Transverse colon (tissue), 4 donors: Measurements from ENCODE around the gene CT47C1. TPM values are rescaled to one million over a fixed set of nuclear protein-coding genes. Genes with fewer than 3 reads are reported as not detected.

Source experiments
- DNase-seq: peaks from one replicate; pipeline ENCODE4 v3.0.0-alpha.2; 2019
- H3K27ac ChIP-seq, 4 donors: fragments of 200-600 bp; sonication (generic); 2 replicates each; pipeline ENCODE4 v1.5.1; 2016 to 2018; ENCODE audit warnings: inconsistent platforms in 4 of 4
- H3K27me3 ChIP-seq: fragments of 200-600 bp; sonication (generic); 2 replicates; pipeline ENCODE4 v1.5.1; 2017; ENCODE audit warnings: inconsistent platforms
- H3K36me3 ChIP-seq, 4 donors: fragments of 200-600 bp; sonication (generic); 2 replicates each; pipeline ENCODE4 v1.5.1; 2017 to 2019; ENCODE audit warnings: inconsistent platforms in 4 of 4
- H3K4me1 ChIP-seq, 4 donors: fragments of 200-600 bp; sonication (generic); 2 replicates each; pipeline ENCODE4 v1.5.1; 2017 to 2020; ENCODE audit warnings: inconsistent platforms in 4 of 4
- H3K4me3 ChIP-seq, 4 donors: fragments of 200-600 bp; sonication (generic); 1 replicate in 1 of 4; 2 replicates in 3 of 4; pipeline versions ENCODE4 v1.5.1 to v1.6.1; 2017 to 2019; ENCODE audit warnings: inconsistent platforms in 4 of 4
- H3K9me3 ChIP-seq, 2 donors: fragments of 200-600 bp; sonication (generic); 2 replicates each; pipeline ENCODE4 v1.5.1; 2017 to 2019; ENCODE audit warnings: inconsistent platforms in 2 of 2
- EP300 ChIP-seq: sonication (generic); formaldehyde crosslinking; IDR thresholded peaks from one replicate; pipeline ENCODE4 v1.6.1; 2017; ENCODE audit warnings: antibody characterized with exemption, low read depth
- POLR2A ChIP-seq: fragments of 450-650 bp; IDR thresholded peaks from one replicate; pipeline ENCODE4 v1.6.1; 2016; ENCODE audit warnings: antibody characterized with exemption, mild to moderate bottlenecking, moderate library complexity
- POLR2AphosphoS5 ChIP-seq, 3 donors: sonication (generic); formaldehyde crosslinking; IDR thresholded peaks; one replicate each; pipeline ENCODE4 v1.6.1; 2016; ENCODE audit warnings: antibody characterized with exemption in 3 of 3
- WGBS, 2 donors: methylation state at CpG; one replicate each; pipeline ENCODE4 v1.1.5; 2018; ENCODE audit warnings: low coverage in 1 of 2; 5-methylcytosine and 5-hydroxymethylcytosine counted together
- in situ Hi-C, 4 donors: fragments of 200-750 bp; cut with MboI; loops; one replicate each; pipeline versions ENCODE4 v1.15.0 to v1.15.1; 2017; ENCODE audit warnings: low sequenced_read_pairs in 3 of 4, low pct_ligation_motif_present in 1 of 4, low pct_unique_long_range_greater_than_20kb in 1 of 4
- intact Hi-C: fragments of 100-400 bp; cut with DNase I; formaldehyde crosslinking; loops from one replicate; pipeline ENCODE4 v1.15.1; 2023; ENCODE audit warnings: low total_unique reads
- total RNA-seq, 4 donors: library from RNA; depleted of rRNA; stranded (reverse); fragments of >200 nt; gene quantifications; one replicate each; pipeline ENCODE4 v1.1.0, GENCODE V29; 2016
- TF ChIP-seq, protein P1 (sequence below), 5 experiments: fragments of 200-600 bp in 3 of 5; fragments of 450-650 bp in 2 of 5; sonication (generic) in 3 of 5; IDR thresholded peaks; 1 replicate in 2 of 5; 2 replicates in 3 of 5; pipeline ENCODE4 v1.5.1; 2016 to 2017; ENCODE audit warnings: antibody characterized with exemption in 5 of 5, inconsistent platforms in 3 of 5, mild to moderate bottlenecking in 2 of 5, moderate library complexity in 1 of 5

CT47C1 gene
- total RNA-seq, 4 donors from 2014 or later: not detected

DNA sequence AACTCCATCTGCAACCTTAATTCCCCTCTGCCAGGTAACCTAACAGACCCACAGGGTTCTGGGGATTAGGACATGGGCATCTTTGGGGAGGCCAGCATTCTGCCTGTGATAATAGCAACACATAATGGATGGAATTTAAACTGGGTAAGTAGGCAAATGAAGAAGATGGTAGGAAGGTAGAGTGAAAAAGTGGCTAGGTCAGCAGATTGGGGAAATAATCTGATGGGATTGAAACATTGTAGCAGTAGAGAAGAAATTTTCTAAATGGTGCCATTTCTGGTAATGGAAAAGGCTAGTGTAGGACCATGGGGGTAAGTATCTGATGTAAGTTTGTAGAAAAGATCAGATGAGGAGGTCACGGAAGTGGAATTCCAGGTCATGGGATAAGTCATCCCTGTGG, 3.0 kb upstream of the CT47C1 start:
- in situ Hi-C loops (loop anchor here in 3 of 4 donors (5.0 to 25.0 kb wide), 3 partner anchors 55 to 232 kb away; no protein-coding TSS in a partner anchor), intact Hi-C loops (loop anchor here (5.0 kb wide), 1 partner anchor 222 kb away; no protein-coding TSS in a partner anchor)
- 100% methylated on average over 1 of the region's 1 CpG for WGBS, 2 donors

DNA sequence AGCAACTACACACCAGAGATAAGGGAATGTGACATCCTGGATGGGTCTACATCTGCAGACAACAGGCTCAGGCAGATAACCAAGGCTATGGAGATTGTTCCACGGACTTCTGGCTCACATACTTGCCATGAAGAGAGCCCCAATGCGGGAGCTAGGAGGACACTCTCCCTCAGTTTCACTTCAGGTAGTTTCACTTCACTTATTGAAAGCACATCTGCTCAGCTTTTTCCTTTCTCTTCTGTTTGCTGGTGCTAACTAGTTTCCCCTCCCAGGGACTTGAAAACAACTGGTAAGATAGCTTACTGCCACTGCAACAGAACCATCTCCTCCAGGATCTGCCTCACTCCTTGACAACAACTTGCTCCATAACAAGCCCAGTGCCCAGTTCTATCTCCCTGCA, 1.4 kb upstream of the CT47C1 start:
- H3K4me3 ChIP-seq: no peak overlapping the region
- no peaks in the 10 kb centered on the region for H3K4me1 ChIP-seq
- H3K27ac ChIP-seq: no peak overlapping the region
- TF ChIP-seq EP300 (no peak), POLR2AphosphoS5 (IDR thresholded peaks at IDR 0.05) (no peak), POLR2A (no peak)
- TF ChIP-seq, protein P1, sequence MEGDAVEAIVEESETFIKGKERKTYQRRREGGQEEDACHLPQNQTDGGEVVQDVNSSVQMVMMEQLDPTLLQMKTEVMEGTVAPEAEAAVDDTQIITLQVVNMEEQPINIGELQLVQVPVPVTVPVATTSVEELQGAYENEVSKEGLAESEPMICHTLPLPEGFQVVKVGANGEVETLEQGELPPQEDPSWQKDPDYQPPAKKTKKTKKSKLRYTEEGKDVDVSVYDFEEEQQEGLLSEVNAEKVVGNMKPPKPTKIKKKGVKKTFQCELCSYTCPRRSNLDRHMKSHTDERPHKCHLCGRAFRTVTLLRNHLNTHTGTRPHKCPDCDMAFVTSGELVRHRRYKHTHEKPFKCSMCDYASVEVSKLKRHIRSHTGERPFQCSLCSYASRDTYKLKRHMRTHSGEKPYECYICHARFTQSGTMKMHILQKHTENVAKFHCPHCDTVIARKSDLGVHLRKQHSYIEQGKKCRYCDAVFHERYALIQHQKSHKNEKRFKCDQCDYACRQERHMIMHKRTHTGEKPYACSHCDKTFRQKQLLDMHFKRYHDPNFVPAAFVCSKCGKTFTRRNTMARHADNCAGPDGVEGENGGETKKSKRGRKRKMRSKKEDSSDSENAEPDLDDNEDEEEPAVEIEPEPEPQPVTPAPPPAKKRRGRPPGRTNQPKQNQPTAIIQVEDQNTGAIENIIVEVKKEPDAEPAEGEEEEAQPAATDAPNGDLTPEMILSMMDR (IDR thresholded peaks at IDR 0.05): no peak
- no peaks in the 10 kb centered on the region for H3K36me3 ChIP-seq
- no peak for DNase-seq
- in situ Hi-C loops: loop anchor here in 1 of 4 donors (25.0 kb wide), 1 partner anchor 234 kb away; no protein-coding TSS in a partner anchor
- H3K27me3 ChIP-seq: no peaks in the 10 kb centered on the region
- intact Hi-C loops: no loop called here
- H3K9me3 ChIP-seq: no peaks in the 10 kb centered on the region
- WGBS, 2 donors: 44% methylated on average over 2 of the region's 2 CpGs; no CpG with 5 or more reads in 1 of the 2 donors

More for the DNA sequence above, 3.0 kb upstream of the CT47C1 start:
- no peak for DNase-seq
- H3K4me1 ChIP-seq: no peaks in the 10 kb centered on the region
- TF ChIP-seq, protein P1 (IDR thresholded peaks at IDR 0.05): no peak
- TF ChIP-seq EP300 (no peak), POLR2AphosphoS5 (IDR thresholded peaks at IDR 0.05) (no peak)
- H3K9me3 ChIP-seq: no peaks in the 10 kb centered on the region
- no peaks in the 10 kb centered on the region for H3K27me3 ChIP-seq
- H3K36me3 ChIP-seq: no peaks in the 10 kb centered on the region
- no peak overlapping the region for H3K4me3 ChIP-seq
- no peak overlapping the region for H3K27ac ChIP-seq

DNA sequence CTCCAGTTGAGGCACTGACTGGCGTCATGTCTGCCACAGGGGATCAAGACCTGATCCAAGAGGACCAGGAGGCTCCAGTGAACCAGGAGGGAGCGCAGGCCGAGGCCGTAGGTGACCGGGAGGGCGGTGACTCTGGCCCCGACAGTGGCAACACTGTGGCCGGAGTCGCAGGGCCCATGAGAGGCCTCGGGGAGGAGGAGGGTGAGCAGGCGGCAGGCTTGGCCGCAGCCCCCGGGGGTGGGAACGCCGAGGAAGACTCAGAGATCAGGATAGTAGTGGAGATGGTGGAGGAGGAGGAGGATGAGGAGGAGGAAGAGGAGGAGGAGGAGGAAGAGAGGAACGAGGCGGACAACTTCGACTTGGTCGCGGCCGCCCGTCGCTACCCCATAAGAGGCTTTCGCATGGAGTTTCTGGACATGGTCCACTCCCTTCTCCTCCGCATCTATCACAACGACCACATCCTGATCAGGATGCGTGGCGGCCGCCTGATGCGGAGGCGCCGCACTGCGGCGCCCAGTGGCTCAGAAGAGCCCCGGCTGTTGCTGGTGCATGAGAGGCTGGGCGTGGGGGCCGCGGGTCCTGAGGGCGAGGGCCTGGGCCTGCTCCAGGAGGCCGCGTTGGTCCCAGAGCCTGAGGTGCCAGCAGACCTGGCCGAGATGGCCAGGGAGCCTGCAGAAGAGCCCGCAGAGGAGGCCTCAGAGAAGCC, 560 bp downstream of the CT47C1 start:
- in situ Hi-C loops: loop anchor here in 1 of 4 donors (25.0 kb wide), 1 partner anchor 236 kb away; no protein-coding TSS in a partner anchor
- Histone ChIP-seq H3K9me3 (no peaks in the 10 kb centered on the region), H3K4me3 (no peak overlapping the region), H3K4me1 (no peaks in the 10 kb centered on the region), H3K27ac (no peak overlapping the region), H3K36me3 (no peaks in the 10 kb centered on the region), H3K27me3 (no peaks in the 10 kb centered on the region)
- intact Hi-C loops: no loop called here
- DNase-seq: no peak
- WGBS, 2 donors: 96% methylated on average over 38 of the region's 43 CpGs; no CpG with 5 or more reads in 1 of the 2 donors
- TF ChIP-seq EP300 (no peak), POLR2A (no peak), POLR2AphosphoS5 (IDR thresholded peaks at IDR 0.05) (no peak)
- TF ChIP-seq, protein P1 (IDR thresholded peaks at IDR 0.05): no peak

DNA sequence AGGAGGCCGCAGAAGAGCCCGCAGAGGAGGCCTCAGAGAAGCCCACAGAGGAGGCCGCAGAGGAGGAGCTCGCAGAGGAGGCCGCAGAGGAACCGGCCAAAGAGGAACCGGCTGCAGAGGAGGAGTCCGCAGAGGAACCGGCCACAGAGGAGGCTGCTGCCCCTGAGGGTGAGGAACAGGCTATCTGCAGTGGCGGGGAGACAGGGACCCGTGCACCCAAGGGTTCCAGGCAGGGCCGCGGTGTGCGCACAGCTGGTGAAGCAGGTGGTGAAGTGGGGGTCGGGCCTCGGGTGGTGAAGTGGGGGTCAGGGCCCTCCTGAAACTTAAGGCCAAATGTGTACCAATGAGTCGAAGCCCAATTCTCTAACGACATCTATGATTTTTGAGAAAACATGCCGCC, 1.1 kb downstream of the CT47C1 start:
- Histone ChIP-seq H3K4me1 (no peaks in the 10 kb centered on the region), H3K27me3 (no peaks in the 10 kb centered on the region), H3K4me3 (no peak overlapping the region), H3K27ac (no peak overlapping the region), H3K36me3 (no peaks in the 10 kb centered on the region), H3K9me3 (no peaks in the 10 kb centered on the region)
- no peak for TF ChIP-seq POLR2A
- TF ChIP-seq EP300: no peak
- TF ChIP-seq, protein P1 (IDR thresholded peaks at IDR 0.05): no peak
- TF ChIP-seq POLR2AphosphoS5 (IDR thresholded peaks at IDR 0.05): no peak
- WGBS, 2 donors: 92% methylated on average over 19 of the region's 19 CpGs; no CpG with 5 or more reads in 1 of the 2 donors
- intact Hi-C loops (no loop called here), in situ Hi-C loops (loop anchor here in 1 of 4 donors (25.0 kb wide), 1 partner anchor 237 kb away; no protein-coding TSS in a partner anchor)
- no peak for DNase-seq
